GM21786 (cell line): ENCODE data around the gene TAF9B.
"Not testable (repeated sequence)": the region's sequence is repeated elsewhere in the genome, so short reads cannot be mapped to it uniquely, and the experiment has no call there.

Experiments
- ATAC-seq: cut with Tn5 transposase; IDR thresholded peaks from one replicate; pipeline ENCODE4 v1.9.1; 2021; ENCODE audit not compliant: unreplicated experiment

TAF9B gene

DNA sequence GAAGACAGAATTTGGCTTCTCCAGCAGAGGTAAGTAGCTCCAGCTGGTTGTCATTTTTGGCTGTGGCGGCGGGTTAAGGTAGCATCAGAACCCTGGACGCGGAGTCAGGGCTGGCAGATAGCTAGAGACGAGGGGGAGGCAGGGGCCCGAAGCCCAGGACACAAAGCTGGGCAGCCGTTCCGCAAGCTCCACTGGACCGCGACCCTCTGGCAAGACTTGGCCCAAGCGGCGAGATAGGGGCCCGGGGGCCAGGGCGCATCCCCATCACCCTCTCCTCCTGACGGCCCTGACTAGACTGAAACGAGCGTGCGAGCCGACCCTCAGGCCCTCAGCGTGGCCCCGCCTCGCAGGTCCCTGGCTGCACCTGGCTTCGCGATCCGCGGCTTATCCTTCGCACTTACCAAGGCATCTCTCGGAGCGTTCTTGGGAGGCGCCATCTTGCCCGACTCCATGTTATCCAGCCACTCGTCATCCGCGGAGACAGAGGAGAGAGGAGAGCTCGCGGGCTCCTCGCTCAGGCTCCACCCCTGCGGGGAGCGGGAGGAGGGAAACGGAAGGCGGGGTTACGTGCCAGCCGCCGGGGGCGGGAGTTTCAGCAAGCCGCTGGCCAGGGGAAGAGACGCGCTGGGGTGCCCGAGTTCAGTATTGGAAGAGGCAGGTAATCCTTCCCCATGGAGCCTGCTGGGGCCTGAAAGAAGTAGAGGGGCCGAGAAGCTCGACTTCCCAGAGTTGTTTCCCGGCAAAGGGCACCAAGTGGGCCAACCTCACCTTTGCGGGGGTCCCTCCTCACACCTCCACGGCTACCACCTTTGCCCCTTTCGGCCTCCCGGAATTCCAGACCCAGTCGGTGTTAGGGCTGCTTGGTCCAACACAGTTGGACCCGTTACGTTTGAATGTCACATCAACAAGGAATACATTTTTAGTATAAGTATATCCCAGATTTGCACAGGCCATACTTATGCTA is at the start of gene TAF9B:
TSS of gene TAF9B (minus strand) at position 491 of the 964 bp plus-strand sequence. CDS start at position 452, 39 bp downstream.
- peak; percentile 94 for ATAC-seq

- no peak for ATAC-seq
Measured at GRCh38 chrX:78182881-78183280, 43.4 kb upstream of the TAF9B start.

DNA sequence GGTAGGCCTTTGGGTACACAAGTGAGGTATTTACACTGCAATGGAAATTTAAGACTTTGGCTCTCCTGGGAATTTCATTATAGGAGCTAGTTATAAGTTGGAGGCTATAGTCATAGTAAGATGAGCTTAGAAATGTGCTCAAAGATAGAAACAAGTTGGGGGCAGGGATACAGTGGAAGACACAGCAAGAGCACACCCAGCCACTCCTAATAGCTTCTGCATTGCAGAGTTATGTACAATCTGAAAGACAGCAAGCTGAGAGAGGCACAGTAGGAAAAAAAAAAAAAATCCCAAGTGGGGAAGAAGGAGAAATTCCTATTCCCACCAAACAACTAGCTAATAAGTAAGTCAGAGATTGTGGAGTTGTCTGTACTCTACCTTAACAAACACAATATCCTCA is 41.9 kb upstream of the TAF9B start:
- no peak for ATAC-seq

- no peak for ATAC-seq
Measured at GRCh38 chrX:78168065-78168464, 28.6 kb upstream of the TAF9B start.

DNA sequence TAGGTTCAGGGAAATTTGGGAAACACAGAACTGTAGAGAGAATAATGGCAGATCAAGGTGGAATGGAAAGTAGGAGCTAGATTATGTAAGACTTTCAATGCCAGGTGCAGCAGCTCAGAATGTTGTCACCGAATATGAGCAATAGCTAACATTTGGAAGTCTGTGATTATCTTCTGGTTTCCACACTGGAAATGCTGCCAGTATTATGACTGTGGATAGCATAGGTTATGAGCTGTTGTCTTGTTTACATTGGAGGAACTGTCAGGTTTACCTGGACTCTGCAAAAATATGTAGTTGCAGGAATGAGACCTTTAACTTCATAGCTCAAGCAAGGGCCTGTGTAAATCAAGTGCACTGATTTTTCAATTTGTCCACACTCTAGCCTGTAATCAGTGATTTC is 26.0 kb upstream of the TAF9B start:
- ATAC-seq: no peak

DNA sequence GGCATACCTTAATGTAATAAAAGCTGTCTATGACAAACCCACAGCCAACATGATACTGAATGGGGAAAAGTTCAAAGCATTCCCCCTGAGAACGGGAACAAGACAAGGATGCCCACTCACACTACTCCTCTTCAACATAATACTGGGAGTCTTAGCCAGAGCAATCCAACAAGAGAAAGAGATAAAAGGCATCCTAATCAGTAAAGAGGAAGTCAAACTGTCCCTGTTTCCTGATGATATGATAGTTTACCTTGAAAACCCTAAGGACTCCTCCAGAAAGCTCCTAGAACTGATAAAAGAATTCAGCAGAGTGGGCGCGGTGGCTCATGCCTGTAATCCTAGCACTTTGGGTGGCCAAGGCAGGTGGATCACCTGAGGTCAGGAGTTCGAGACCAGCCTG is 23.7 kb upstream of the TAF9B start:
- not testable (repeated sequence) for ATAC-seq

DNA sequence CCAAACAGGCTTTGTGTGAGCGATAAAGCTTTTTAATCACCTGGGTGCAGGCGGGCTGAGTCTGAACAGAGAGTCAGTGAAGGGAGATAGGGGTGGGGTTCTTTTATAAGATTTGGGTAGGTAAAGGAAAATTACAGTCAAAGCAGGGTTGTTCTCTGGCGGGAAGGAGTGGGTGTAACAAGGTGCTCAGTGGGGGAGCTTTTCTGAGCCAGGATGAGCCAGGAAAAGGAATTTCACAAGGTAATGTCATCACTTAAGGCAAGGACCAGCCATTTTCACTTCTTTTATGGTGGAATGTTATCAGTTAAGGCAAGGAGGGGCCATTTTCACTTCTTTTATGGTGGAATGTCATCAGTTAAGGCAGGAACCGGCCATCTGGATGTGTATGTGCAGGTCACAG is 21.3 kb upstream of the TAF9B start:
- not testable (repeated sequence) for ATAC-seq

DNA sequence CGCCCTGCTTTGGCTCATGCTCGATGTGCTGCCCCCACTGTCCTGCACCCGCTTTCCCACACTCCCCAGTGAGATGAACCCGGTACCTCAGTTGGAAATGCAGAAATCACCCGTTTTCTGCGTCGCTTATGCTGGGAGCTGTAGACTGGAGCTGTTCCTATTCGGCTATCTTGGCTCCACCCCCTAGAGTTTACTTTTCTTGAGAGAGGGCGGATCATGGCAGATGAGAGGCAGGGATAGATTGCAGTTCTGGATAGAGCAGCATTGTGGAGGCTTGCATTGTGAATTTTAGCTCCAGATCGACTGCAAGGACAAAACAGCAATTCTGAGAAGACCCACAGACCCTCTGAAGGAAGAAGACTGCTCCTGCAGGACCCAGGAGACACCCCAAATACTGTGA is 18.4 kb upstream of the TAF9B start:
- not testable (repeated sequence) for ATAC-seq

DNA sequence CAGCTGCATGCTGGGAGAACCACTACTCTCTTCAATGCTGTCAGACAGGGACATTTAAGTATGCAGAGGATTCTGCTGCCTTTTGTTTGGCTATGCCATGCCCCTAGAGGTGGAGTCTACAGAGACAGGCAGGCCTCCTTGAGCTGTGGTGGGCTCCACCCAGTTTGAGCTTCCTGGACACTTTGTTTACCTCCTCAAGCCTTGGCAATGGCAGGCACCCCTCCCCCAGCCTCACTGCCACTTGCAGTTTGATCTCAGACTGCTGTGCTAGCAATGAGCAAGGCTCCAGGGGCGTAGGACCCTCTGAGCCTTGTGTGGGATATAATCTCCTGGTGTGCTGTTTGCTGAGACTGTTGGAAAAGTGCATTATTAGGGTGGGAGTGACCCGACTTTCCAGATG is 17.9 kb upstream of the TAF9B start:
- not testable (repeated sequence) for ATAC-seq

DNA sequence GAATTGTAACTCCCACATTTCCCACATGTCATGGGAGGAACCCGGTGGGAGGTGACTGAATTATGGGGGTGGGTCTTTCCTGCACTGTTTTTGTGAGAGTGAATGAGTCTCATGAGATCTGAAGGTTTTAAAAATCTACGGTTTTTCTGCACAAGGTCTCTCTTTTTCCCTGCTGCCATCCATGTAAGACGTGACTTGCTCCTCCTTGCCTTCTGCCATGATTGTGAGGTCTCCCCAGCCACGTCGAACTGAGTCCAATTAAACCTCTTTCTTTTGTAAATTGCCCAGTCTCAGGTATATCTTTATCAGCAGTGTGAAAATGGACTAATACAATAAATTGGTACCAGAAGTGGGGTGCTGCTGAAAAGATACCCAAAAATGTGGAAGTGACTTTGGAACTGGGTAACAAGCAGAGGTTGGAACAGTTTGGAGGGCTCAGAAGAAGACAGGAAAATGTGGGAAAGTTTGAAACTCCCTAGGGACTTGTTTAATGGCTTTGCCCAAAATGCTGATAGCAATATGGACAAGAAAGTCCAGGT is 7.6 kb upstream of the TAF9B start:
- ATAC-seq: not testable (repeated sequence)

DNA sequence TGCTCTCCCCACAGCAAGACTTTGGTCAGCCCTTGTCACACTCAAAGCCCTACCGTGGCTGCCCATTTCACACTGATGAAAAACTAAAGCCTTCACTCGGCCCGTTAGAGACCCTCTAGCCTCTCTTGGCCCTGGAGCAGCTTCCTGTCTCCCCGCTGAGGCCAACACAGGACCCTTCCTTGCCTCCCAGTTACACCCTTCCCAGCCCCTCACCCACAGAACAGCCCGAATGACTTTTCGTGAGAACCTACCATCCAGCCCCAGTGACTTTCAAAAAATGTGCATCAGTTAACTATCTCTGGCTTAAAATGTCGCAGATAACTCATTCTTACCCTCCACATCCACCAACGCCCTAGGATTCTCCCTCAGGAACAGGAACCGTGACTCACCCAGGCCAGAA is 756 bp upstream of the TAF9B start:
- no peak for ATAC-seq

GRCh38 chrX:78133238-78133960 is 6.1 kb downstream of the TAF9B start:
- ATAC-seq: no peak

DNA sequence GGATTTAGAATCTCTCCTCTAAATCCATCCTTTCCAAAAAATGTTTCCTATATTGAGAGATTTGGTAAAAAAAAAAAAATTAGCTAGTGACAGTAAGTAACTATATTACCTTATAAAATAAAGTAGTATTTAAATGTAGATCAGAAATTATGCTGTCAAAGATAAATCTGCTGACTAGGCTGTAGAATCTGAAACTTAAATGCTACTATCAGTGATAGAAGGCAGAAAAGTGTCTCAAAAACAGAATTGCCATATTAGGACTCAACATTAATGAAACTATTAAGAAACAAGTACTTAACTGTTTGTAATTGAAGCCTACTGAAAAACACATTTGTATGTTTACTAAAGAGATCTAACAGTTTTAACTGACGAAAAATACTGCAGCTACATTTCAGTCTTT is 8.3 kb downstream of the TAF9B start:
- no peak for ATAC-seq

- ATAC-seq: no peak
Measured at GRCh38 chrX:78130396-78130795, 9.1 kb downstream of the TAF9B start.

- no peak for ATAC-seq
Measured at GRCh38 chrX:78129714-78130113, 9.7 kb downstream of the TAF9B start.

- ATAC-seq: not testable (repeated sequence)
Measured at GRCh38 chrX:78125781-78126180, 13.7 kb downstream of the TAF9B start.

- ATAC-seq: no peak
Measured at GRCh38 chrX:78125148-78125547, 14.3 kb downstream of the TAF9B start.

GRCh38 chrX:78124307-78124706 is 15.1 kb downstream of the TAF9B start:
- no peak for ATAC-seq

- ATAC-seq: no peak
Measured at GRCh38 chrX:78123190-78123589, 16.3 kb downstream of the TAF9B start.

DNA sequence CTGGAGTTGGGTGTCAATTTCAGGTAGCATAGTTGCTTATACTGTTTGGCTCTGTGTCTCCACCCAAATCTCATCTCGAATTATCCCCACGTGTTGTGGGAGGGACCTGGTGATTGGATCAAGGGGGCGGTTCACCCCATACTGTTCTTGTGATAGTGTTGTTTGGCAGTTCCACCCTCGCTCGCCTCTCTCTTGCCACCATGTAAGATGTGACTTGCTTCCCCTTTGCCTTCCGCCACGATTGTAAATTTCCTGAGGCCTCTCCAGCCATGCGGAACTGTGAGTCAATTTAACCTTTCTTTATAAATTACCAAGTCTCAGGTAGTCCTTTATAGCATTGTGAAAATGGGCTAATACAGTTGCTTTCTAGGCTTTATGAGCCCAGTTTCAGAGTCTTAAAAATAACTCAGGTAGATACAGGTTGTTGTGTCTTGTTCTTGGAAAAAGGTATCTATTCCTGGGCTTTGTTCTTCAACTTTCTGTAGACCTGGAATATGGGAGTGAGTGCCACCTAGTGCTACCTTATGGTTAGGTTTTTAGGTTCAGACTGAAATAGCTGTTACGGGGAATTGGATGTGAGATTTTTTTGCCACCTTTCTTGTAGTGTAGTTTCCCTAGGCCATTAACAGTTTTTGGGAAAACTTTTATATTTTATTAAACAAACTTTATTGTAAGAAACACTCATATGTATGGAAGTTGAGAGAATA is 19.8 kb downstream of the TAF9B start:
- ATAC-seq: no peak

GRCh38 chrX:78118628-78119027 is 20.8 kb downstream of the TAF9B start:
- ATAC-seq: no peak
